Mesenchymal stem cell (in vitro differentiated cells and primary cell): Measurements from ENCODE around the gene TMEM238.

Source experiments
- DNase-seq: peaks from one replicate; pipeline ENCODE4 v3.0.0-alpha.2; 2013
- H2AFZ ChIP-seq: one replicate; pipeline ENCODE4 v1.6.1; 2013; ENCODE audit warnings: low read depth, mild to moderate bottlenecking, control low read depth, inconsistent platforms, low read length, moderate library complexity
- H2AK5ac ChIP-seq: 2 replicates; pipeline ENCODE4 v1.6.1; 2013; ENCODE audit warnings: low read length, moderate library complexity, mild to moderate bottlenecking, inconsistent platforms; ENCODE audit not compliant: severe bottlenecking
- H2BK120ac ChIP-seq: one replicate; pipeline ENCODE4 v1.6.1; 2013; ENCODE audit warnings: low read depth, mild to moderate bottlenecking, inconsistent platforms, low read length, moderate library complexity
- H2BK12ac ChIP-seq, 2 experiments: one replicate each; pipeline ENCODE4 v1.6.1; 2013; ENCODE audit warnings: inconsistent platforms in 2 of 2, low read length in 2 of 2, mild to moderate bottlenecking in 2 of 2, moderate library complexity in 2 of 2, control low read depth in 1 of 2
- H2BK15ac ChIP-seq: one replicate; pipeline ENCODE4 v1.6.1; 2013; ENCODE audit warnings: mild to moderate bottlenecking, low read depth, inconsistent platforms; ENCODE audit not compliant: poor library complexity, severe bottlenecking
- H2BK5ac ChIP-seq: 2 replicates; pipeline ENCODE4 v1.6.1; 2013; ENCODE audit warnings: low read depth, mild to moderate bottlenecking, low read length, control low read depth, inconsistent platforms; ENCODE audit not compliant: poor library complexity, severe bottlenecking
- H3K14ac ChIP-seq, 2 experiments: one replicate each; pipeline ENCODE4 v1.6.1; 2013; ENCODE audit warnings: inconsistent platforms in 2 of 2, low read length in 2 of 2, control low read depth in 1 of 2, mild to moderate bottlenecking in 1 of 2, moderate library complexity in 1 of 2
- H3K18ac ChIP-seq, 2 experiments: one replicate each; pipeline ENCODE4 v1.6.1; 2013; ENCODE audit warnings: inconsistent platforms in 2 of 2, low read length in 2 of 2, control low read depth in 1 of 2, low read depth in 1 of 2, mild to moderate bottlenecking in 1 of 2
- H3K23ac ChIP-seq, 2 experiments: one replicate each; pipeline ENCODE4 v1.6.1; 2013; ENCODE audit warnings: inconsistent platforms in 2 of 2, low read length in 2 of 2, mild to moderate bottlenecking in 2 of 2, moderate library complexity in 2 of 2, control low read depth in 1 of 2
- H3K27ac ChIP-seq: 2 replicates; pipeline ENCODE4 v1.5.1; 2013; ENCODE audit warnings: mild to moderate bottlenecking, moderate library complexity, low read length, control low read depth, inconsistent platforms; ENCODE audit not compliant: poor library complexity, severe bottlenecking
- H3K27me3 ChIP-seq, 2 experiments: 2 replicates each; pipeline versions ENCODE4 v1.6.1 to v1.7.0; 2013; ENCODE audit warnings: low read length in 2 of 2, mild to moderate bottlenecking in 2 of 2, moderate library complexity in 2 of 2, control low read depth in 1 of 2, inconsistent platforms in 1 of 2; ENCODE audit not compliant: control insufficient read depth in 1 of 2, insufficient read depth in 1 of 2
- H3K36me3 ChIP-seq, 2 experiments: 2 replicates each; pipeline versions ENCODE4 v1.6.1 to v1.7.0; 2013; ENCODE audit warnings: low read length in 2 of 2, control low read depth in 1 of 2, inconsistent platforms in 1 of 2, low read depth in 1 of 2, mild to moderate bottlenecking in 1 of 2; ENCODE audit not compliant: insufficient read depth in 2 of 2, control insufficient read depth in 1 of 2
- H3K4ac ChIP-seq, 2 experiments: one replicate each; pipeline ENCODE4 v1.6.1; 2013; ENCODE audit warnings: inconsistent platforms in 2 of 2, low read length in 2 of 2, mild to moderate bottlenecking in 2 of 2, moderate library complexity in 2 of 2, control low read depth in 1 of 2, low read depth in 1 of 2
- H3K4me1 ChIP-seq: 2 replicates; pipeline ENCODE4 v1.6.1; 2013; ENCODE audit warnings: low read depth, low read length, control low read depth; ENCODE audit not compliant: control insufficient read depth, insufficient read depth
- H3K4me2 ChIP-seq: 2 replicates; pipeline ENCODE4 v1.6.1; 2013; ENCODE audit warnings: low read length, mild to moderate bottlenecking, inconsistent platforms; ENCODE audit not compliant: poor library complexity, severe bottlenecking
- H3K4me3 ChIP-seq, 2 experiments: 2 replicates each; pipeline versions ENCODE4 v1.5.1 to v1.7.0; 2013; ENCODE audit warnings: low read length in 2 of 2, mild to moderate bottlenecking in 2 of 2, control low read depth in 1 of 2, low read depth in 1 of 2; ENCODE audit not compliant: insufficient read depth in 1 of 2
- H3K79me1 ChIP-seq: replicated peaks from 2 replicates; pipeline ENCODE4 v1.6.1; 2013; ENCODE audit warnings: mild to moderate bottlenecking, control low read depth, low read length, inconsistent platforms; ENCODE audit not compliant: poor library complexity, severe bottlenecking
- H3K9ac ChIP-seq: 2 replicates; pipeline ENCODE4 v1.7.0; 2013; ENCODE audit warnings: mild to moderate bottlenecking, low read length, moderate library complexity
- H3K9me3 ChIP-seq: 2 replicates; pipeline ENCODE4 v1.7.0; 2013; ENCODE audit warnings: mild to moderate bottlenecking, low read length; ENCODE audit not compliant: control insufficient read depth
- H4K8ac ChIP-seq: one replicate; pipeline ENCODE4 v1.6.1; 2013; ENCODE audit warnings: inconsistent platforms, mild to moderate bottlenecking, low read length, moderate library complexity
- H4K91ac ChIP-seq: one replicate; pipeline ENCODE4 v1.6.1; 2013; ENCODE audit warnings: mild to moderate bottlenecking, low read length, inconsistent platforms
- WGBS: methylation state at CpG from one replicate; pipeline ENCODE4 v1.1.7; 2013; ENCODE audit warnings: mixed read lengths; 5-methylcytosine and 5-hydroxymethylcytosine counted together

Gene TMEM238

DNA sequence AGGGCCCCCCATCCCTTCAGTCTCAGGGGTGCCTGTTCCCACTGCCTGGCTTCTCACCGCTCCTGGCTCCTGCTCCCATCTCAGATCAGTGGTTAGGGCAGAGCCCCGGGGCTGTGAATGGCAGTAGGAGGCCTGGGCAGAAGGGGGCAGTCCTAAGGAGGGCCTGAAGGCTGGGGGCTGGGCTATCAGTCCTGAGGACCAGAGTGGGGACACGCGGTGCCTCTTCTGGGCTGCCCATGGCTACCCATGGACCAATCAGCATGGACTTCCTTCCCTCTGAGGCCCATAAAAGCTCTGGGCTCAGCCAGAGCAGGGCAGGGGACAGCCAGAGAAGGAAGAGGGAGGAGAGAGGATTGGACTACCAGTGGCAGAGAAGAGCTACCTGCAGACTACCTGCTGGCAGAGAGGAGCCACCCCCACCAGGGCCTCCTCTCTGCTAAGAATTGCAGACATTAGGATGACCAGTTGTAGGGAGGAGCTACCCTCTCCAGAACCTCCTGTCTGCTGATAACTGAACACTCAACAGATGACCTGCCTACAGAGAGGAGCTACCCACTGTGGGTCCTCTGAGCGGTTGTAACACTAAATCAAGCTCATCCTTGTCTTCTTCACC lies 35.6 kb upstream of the TMEM238 start:
- WGBS, result 74% methylated on average over 5 of the region's 5 CpGs
- Histone ChIP-seq H4K91ac (no peak overlapping the region), H3K4ac (no peak overlapping the region), H3K14ac (no peak overlapping the region), H3K18ac (no peak overlapping the region), H3K4me3 (no peak overlapping the region), H2BK12ac (no peak overlapping the region), H4K8ac (no peak overlapping the region), H3K23ac (no peak overlapping the region), H3K36me3 (no peaks in the 10 kb centered on the region), H2AFZ (no peak overlapping the region), H2BK120ac (no peak overlapping the region), H3K9me3 (no peaks in the 10 kb centered on the region), H2BK5ac (no peak overlapping the region), H3K27me3 (peaks cover 17 to 37% of the 10 kb centered on the region in 2 experiments), H3K79me1 (no peaks in the 10 kb centered on the region), H3K9ac (no peak overlapping the region), H2AK5ac (no peak overlapping the region), H3K4me1 (no peaks in the 10 kb centered on the region), H3K4me2 (no peak overlapping the region), H3K27ac (no peak overlapping the region), H2BK15ac (no peak overlapping the region)
- DNase-seq, result no peak

DNA sequence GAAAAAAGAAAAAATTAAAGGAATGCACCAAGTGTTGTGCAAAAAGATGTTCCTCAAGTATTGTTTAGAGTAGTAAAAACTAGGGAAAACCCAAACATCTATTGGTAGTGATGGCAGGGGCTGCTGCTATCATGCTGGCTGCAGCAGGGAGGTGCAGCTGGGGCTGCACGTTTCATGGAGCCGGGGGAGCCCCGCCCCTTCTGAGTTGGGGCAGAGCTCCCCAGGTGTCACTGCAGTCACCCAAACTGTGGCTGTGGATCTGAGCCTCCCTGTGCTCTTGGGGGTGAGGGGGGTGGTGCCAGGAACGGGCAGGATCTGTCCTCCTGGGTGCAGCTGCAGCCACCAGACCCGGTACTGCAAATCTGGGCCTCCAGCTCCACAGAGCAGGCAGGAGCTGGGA lies 35.0 kb upstream of the TMEM238 start:
- no peaks in the 10 kb centered on the region for H3K79me1 ChIP-seq
- H3K23ac ChIP-seq, result no peak overlapping the region
- H3K4ac ChIP-seq, result no peak overlapping the region
- peaks cover 12 to 32% of the 10 kb centered on the region in 2 experiments for H3K27me3 ChIP-seq
- no peak overlapping the region for H4K91ac ChIP-seq
- no peak overlapping the region for H3K27ac ChIP-seq
- H2BK120ac ChIP-seq, result no peak overlapping the region
- H3K4me2 ChIP-seq, result no peak overlapping the region
- H3K9ac ChIP-seq, result no peak overlapping the region
- no peak overlapping the region for H2BK15ac ChIP-seq
- no peaks in the 10 kb centered on the region for H3K36me3 ChIP-seq
- H3K9me3 ChIP-seq, result no peaks in the 10 kb centered on the region
- no peak overlapping the region for H2BK5ac ChIP-seq
- H3K18ac ChIP-seq, result no peak overlapping the region
- no peak overlapping the region for H3K14ac ChIP-seq
- no peak overlapping the region for H2BK12ac ChIP-seq
- DNase-seq, result no peak
- H2AK5ac ChIP-seq, result no peak overlapping the region
- H2AFZ ChIP-seq, result no peak overlapping the region
- WGBS, result 79% methylated on average over 5 of the region's 5 CpGs
- no peak overlapping the region for H4K8ac ChIP-seq
- H3K4me1 ChIP-seq, result no peaks in the 10 kb centered on the region
- no peak overlapping the region for H3K4me3 ChIP-seq

DNA sequence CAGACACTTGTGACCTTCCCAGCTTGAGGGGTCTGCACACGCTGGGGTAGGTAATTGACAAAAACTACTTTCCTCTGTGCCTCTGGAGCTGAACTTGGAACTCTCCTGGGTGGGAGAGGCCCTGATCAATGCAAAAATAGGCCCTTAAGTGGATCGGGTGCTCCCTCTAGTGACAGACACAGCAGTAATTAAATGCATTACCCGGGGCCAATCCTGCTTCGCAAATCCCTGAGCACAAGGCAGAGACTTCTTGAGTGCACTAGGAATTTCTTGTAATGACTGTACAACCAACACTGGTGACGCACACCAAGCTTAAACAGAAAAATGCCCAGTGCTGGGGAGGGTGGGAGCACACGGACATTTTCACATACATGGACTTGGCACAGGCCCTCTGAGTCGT lies 34.1 kb upstream of the TMEM238 start:
- WGBS, result 20% methylated on average over 7 of the region's 7 CpGs
- Histone ChIP-seq H2AFZ (no peak overlapping the region), H2BK120ac (no peak overlapping the region), H3K27ac (no peak overlapping the region), H3K4ac (no peak overlapping the region), H2BK5ac (no peak overlapping the region), H3K27me3 (peaks cover 9 to 26% of the 10 kb centered on the region in 2 experiments), H3K23ac (no peak overlapping the region), H4K8ac (no peak overlapping the region), H3K36me3 (no peaks in the 10 kb centered on the region), H2AK5ac (no peak overlapping the region), H3K18ac (no peak overlapping the region), H3K79me1 (no peaks in the 10 kb centered on the region), H2BK15ac (no peak overlapping the region), H3K4me2 (no peak overlapping the region), H3K9me3 (no peaks in the 10 kb centered on the region), H3K9ac (no peak overlapping the region), H3K14ac (no peak overlapping the region), H2BK12ac (no peak overlapping the region), H3K4me3 (no peak overlapping the region), H3K4me1 (no peaks in the 10 kb centered on the region), H4K91ac (no peak overlapping the region)
- peak; percentile 86 for DNase-seq

DNA sequence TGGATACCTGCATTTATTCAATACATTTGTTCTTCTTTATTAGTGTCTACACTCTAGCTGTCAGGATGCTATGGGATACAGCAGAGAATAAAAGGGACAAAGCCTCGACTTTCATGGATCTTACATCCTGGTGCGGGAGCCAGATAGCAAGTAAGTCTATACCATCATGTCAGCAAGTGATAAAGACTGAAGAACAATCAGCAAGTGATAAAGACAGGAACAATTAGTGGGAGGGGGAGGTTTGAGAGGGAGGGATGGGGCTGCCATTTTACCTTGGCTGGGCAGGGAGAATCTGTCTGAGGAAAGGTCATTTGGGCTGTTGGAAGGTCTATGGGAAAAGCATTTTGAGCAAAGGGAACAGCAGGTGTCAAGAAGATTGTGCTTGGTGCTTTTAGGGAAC lies 26.1 kb upstream of the TMEM238 start:
- Histone ChIP-seq H3K4ac (no peak overlapping the region), H3K27ac (no peak overlapping the region), H4K91ac (no peak overlapping the region), H3K14ac (no peak overlapping the region), H3K27me3 (no peaks in the 10 kb centered on the region), H2BK15ac (no peak overlapping the region), H2AK5ac (no peak overlapping the region), H4K8ac (no peak overlapping the region), H2AFZ (no peak overlapping the region), H2BK5ac (no peak overlapping the region), H3K36me3 (peaks cover 12 to 16% of the 10 kb centered on the region in 2 experiments), H3K4me1 (peaks cover 16% of the 10 kb centered on the region), H3K4me3 (no peak overlapping the region), H3K23ac (no peak overlapping the region), H3K79me1 (no peaks in the 10 kb centered on the region), H3K9ac (no peak overlapping the region), H3K18ac (no peak overlapping the region), H2BK120ac (no peak overlapping the region), H3K4me2 (no peak overlapping the region), H3K9me3 (no peaks in the 10 kb centered on the region), H2BK12ac (no peak overlapping the region)
- WGBS, result 95% methylated on average over 2 of the region's 2 CpGs
- no peak for DNase-seq
